Heart right ventricle (tissue), 16 donors: ENCODE data around the gene SHROOM3. TPM values are rescaled to one million over a fixed set of nuclear protein-coding genes. Genes with fewer than 3 reads are reported as not detected.

Experiments
- ATAC-seq, 8 donors: fragments of 200-7000 bp; cut with Tn5 transposase; one replicate each; pipeline ENCODE4 v1.9.1; 2020; ENCODE audit warnings: mild to moderate bottlenecking in 8 of 8, moderate library complexity in 8 of 8, moderate number of reproducible peaks in 1 of 8
- DNase-seq, 2 donors: peaks; one replicate each; pipeline ENCODE4 v3.0.0-alpha.2; 2020
- H3K27ac ChIP-seq, 10 donors: fragments of 200-600 bp; sonication (generic) in 2 of 10; one replicate each; pipeline versions ENCODE4 v1.5.0 to v1.8.0; 2020 to 2022; ENCODE audit warnings: mild to moderate bottlenecking in 3 of 10
- H3K27me3 ChIP-seq, 7 donors: fragments of 200-600 bp; one replicate each; pipeline ENCODE4 v1.8.0; 2021 to 2022; ENCODE audit warnings: mild to moderate bottlenecking in 2 of 7
- H3K36me3 ChIP-seq, 9 donors: fragments of 200-600 bp; sonication (generic) in 1 of 9; one replicate each; pipeline versions ENCODE4 v1.5.0 to v1.8.0; 2020 to 2022; ENCODE audit warnings: mild to moderate bottlenecking in 2 of 9
- H3K4me1 ChIP-seq, 9 donors: fragments of 200-600 bp; sonication (generic) in 1 of 9; one replicate each; pipeline versions ENCODE4 v1.5.0 to v1.8.0; 2020 to 2022; ENCODE audit warnings: mild to moderate bottlenecking in 4 of 9
- H3K4me3 ChIP-seq, 10 donors: fragments of 200-600 bp; sonication (generic) in 2 of 10; one replicate each; pipeline versions ENCODE4 v1.5.0 to v1.8.0; 2020 to 2022; ENCODE audit warnings: mild to moderate bottlenecking in 7 of 10, moderate library complexity in 2 of 10
- H3K9me3 ChIP-seq, 11 donors: fragments of 200-600 bp in 10 of 11; sonication (generic) in 2 of 11; one replicate each; pipeline versions ENCODE4 v1.5.0 to v1.8.0; 2013 to 2022; ENCODE audit warnings: mild to moderate bottlenecking in 2 of 11, control low read depth in 1 of 11, moderate library complexity in 1 of 11
- CTCF ChIP-seq, 9 donors: fragments of 200-600 bp; sonication (generic) in 2 of 9; IDR thresholded peaks; one replicate each; pipeline versions ENCODE4 v1.5.0 to v1.8.0; 2021 to 2022; ENCODE audit warnings: antibody characterized with exemption in 9 of 9, mild to moderate bottlenecking in 5 of 9, moderate library complexity in 1 of 9
- WGBS, 2 donors: extraction: QIAGEN DNeasy Blood & Tissue Kit; methylation state at CpG; one replicate each; pipeline ENCODE4 v1.1.7; 2013; ENCODE audit warnings: inconsistent platforms in 1 of 2; 5-methylcytosine and 5-hydroxymethylcytosine counted together
- intact Hi-C, 10 donors: fragments of 100-400 bp; cut with DNase I; formaldehyde crosslinking; loops; one replicate each; pipeline versions ENCODE4 v1.11.1 to v1.14.2; 2022
- polyA plus RNA-seq, 2 donors: library from polyadenylated mRNA; stranded (reverse); fragments of 200-250 nt; gene quantifications; one replicate each; pipeline ENCODE4 v1.2.3, GENCODE V29; 2013
- total RNA-seq, 10 donors: library from RNA; stranded (reverse); fragmentation: NEBNext Ultra II Directional in 3 of 10; extraction: Animal tissue kit (Norgen Biotek cat#: 25700) in 3 of 10; gene quantifications; one replicate each; pipeline versions ENCODE4 v1.2.1 to v1.2.4, GENCODE V29; 2021 to 2023
- donor health status: Arrhythmogenic right ventricular cardiomyopathy.
- donor health status: ischemic (EF 13 %, LVEDD 7.1; RV severe dilation, severe dysfunction).
- donor health status: healthy with polysubstance abuse.
- donor health status: DM: no; HTN: yes; CAD: no.
- donor health status: DM: no; HTN: no; CAD: no.
- donor health status: ischemic (EF 25% LVEDD 6.9; RV normal size, moderate dysfunction).
- donor health status: ischemic (EF 25% LVEDD 5.7; RV mildly dilated, moderate dysfunction).
- donor health status: healthy.
- donor health status: DM: yes; HTN: yes; CAD: no.
- donor health status: Ischemic cardiomyopathy.
- donor health status: ischemic (EF 35%, LVEDD 5.7; RV mildly dilated, moderate dysfunction).
- donor health status: nonischemic (EF 11% LVEDD 7.7; RV severe dilation, severe dysfunction).
- donor health status: DM: yes; HTN: yes; CAD: no.
- donor health status: PGD.
- donor health status: ischemic (EF 29% LVEDD 5.4; RV normal size, mild dysfunction).
- donor health status: nonischemic (EF 23%, LVEDD 6.1; RV moderate dilation, normal function).

The SHROOM3 gene
- total and polyA plus RNA-seq, 12 donors = 1.7 to 33.3 (median 15.9) TPM

DNA sequence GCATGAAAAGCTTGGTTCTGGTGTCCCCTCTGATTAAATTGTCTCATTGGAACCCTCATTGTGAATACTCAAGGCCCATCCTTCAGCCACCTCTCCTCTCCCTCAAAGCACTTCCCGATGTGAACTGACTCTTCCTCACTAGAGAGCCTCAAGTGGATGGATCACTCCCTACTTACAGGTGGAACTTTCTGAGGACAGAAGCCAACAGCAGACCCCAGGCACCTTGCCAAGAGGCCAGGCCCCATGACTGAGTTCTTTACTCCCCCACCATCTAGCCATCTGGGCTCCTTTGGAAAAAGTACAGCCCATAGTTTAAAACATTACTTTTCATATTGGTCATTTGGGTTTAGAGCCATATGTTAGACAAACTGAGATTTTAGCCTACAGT is 224.1 kb downstream of the SHROOM3 start:
- Histone ChIP-seq H3K9me3 (no peaks in the 10 kb centered on the region), H3K4me1 (peaks cover 0 to 33% (median 13%) of the 10 kb centered on the region in 9 donors), H3K27ac (no peak overlapping the region), H3K27me3 (no peaks in the 10 kb centered on the region), H3K4me3 (no peak overlapping the region), H3K36me3 (no peaks in the 10 kb centered on the region)
- no peak for ATAC-seq
- no peak for TF ChIP-seq CTCF (IDR thresholded peaks at IDR 0.05)
- no peak for DNase-seq
- intact Hi-C loops = loop anchor here in 3 of 10 donors (5.0 to 10.0 kb wide), 3 partner anchors 134 to 147 kb away; no protein-coding TSS in a partner anchor
- 46 to 57% methylated on average over 1 of the region's 1 CpG for WGBS, 2 donors

GRCh38 chr4:76663824-76664223 is 228.8 kb downstream of the SHROOM3 start:
- WGBS, 2 donors = 63% methylated on average over 1 of the region's 1 CpG
- intact Hi-C loops = no loop called here
- Histone ChIP-seq H3K27ac (no peak overlapping the region), H3K36me3 (no peaks in the 10 kb centered on the region), H3K9me3 (no peaks in the 10 kb centered on the region), H3K4me1 (peaks cover 0 to 19% (median under 1%) of the 10 kb centered on the region in 9 donors), H3K27me3 (no peaks in the 10 kb centered on the region), H3K4me3 (no peak overlapping the region)
- no peak for DNase-seq
- TF ChIP-seq CTCF (IDR thresholded peaks at IDR 0.05) = no peak
- ATAC-seq = no peak

DNA sequence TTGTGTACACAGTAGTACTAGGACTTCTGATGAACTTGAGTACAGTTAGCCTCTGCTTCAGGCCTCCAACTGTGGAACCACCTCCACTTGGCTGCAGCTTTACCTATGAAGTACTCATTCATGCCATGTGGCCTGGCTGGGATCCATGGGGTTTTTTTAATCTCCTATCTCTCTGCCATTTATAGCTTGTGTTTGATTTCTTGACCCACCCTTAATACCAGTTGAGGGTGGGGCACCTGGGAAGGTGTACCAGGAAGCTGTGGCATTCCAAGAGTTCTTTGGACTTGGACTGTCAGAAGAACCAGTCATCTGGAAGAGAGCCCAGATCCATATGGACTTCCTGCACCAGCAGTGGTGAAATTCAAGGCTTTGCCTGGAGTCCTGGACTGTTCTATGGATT is 230.1 kb downstream of the SHROOM3 start:
- H3K9me3 ChIP-seq = no peaks in the 10 kb centered on the region
- H3K4me3 ChIP-seq = no peak overlapping the region
- H3K36me3 ChIP-seq = no peaks in the 10 kb centered on the region
- no peak overlapping the region for H3K27ac ChIP-seq
- peaks cover 0 to 19% (median 0%) of the 10 kb centered on the region in 9 donors for H3K4me1 ChIP-seq
- DNase-seq = no peak
- no peaks in the 10 kb centered on the region for H3K27me3 ChIP-seq
- intact Hi-C loops = no loop called here
- ATAC-seq = peak in 2 of 8 donors; percentile 41 to 44
- TF ChIP-seq CTCF (IDR thresholded peaks at IDR 0.05) = no peak

DNA sequence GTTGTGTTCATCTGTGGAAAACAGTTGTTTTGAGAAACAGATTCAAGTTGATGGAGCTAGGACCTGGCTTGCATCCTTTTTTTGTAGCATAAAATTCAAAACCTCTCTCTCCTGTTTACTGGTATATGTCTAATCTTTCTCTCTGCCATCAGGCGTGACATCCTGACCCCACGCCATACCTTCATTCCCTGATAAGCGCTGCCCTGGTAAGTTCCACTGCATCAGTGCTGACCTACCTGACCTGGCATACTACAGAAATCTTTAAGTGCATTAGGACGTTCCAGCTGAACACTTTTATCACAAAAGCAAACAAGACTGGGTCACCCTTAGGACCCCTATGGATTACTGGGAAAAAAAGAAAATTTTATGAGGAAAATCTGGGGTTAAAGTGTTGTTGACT is 230.7 kb downstream of the SHROOM3 start:
- no peak overlapping the region for H3K27ac ChIP-seq
- no peaks in the 10 kb centered on the region for H3K36me3 ChIP-seq
- H3K9me3 ChIP-seq = no peaks in the 10 kb centered on the region
- no peak overlapping the region for H3K4me3 ChIP-seq
- intact Hi-C loops = no loop called here
- 83% methylated on average over 4 of the region's 4 CpGs for WGBS, 2 donors
- TF ChIP-seq CTCF (IDR thresholded peaks at IDR 0.05) = no peak
- ATAC-seq = no peak
- H3K4me1 ChIP-seq = peaks cover 0 to 19% (median 0%) of the 10 kb centered on the region in 9 donors
- H3K27me3 ChIP-seq = no peaks in the 10 kb centered on the region
- DNase-seq = no peak
